Trophoblast cell (in vitro differentiated cells and primary cell): ENCODE measurements around the gene NRG2.

Source experiments
- DNase-seq, 2 donors: peaks; one replicate each; pipeline ENCODE4 v3.0.0-alpha.2; 2016
- H2AFZ ChIP-seq: 2 replicates; pipeline ENCODE4 v1.6.1; 2013; ENCODE audit warnings: low read length, moderate library complexity, mild to moderate bottlenecking; ENCODE audit not compliant: insufficient read depth, poor library complexity
- H2AK5ac ChIP-seq: 2 replicates; pipeline ENCODE4 v1.6.1; 2013; ENCODE audit warnings: mild to moderate bottlenecking, low read length
- H2BK120ac ChIP-seq: 2 replicates; pipeline ENCODE4 v1.6.1; 2013; ENCODE audit warnings: low read length, mild to moderate bottlenecking, moderate library complexity; ENCODE audit not compliant: insufficient read depth, poor library complexity
- H2BK12ac ChIP-seq: 2 replicates; pipeline ENCODE4 v1.6.1; 2013; ENCODE audit warnings: mild to moderate bottlenecking, low read length, moderate library complexity
- H2BK5ac ChIP-seq: 2 replicates; pipeline ENCODE4 v1.6.1; 2013; ENCODE audit warnings: low read length, low read depth, moderate library complexity, mild to moderate bottlenecking; ENCODE audit not compliant: poor library complexity
- H3K14ac ChIP-seq: 2 replicates; pipeline ENCODE4 v1.6.1; 2013; ENCODE audit warnings: mild to moderate bottlenecking, low read length
- H3K18ac ChIP-seq: 2 replicates; pipeline ENCODE4 v1.6.1; 2013; ENCODE audit warnings: mild to moderate bottlenecking, low read length
- H3K23ac ChIP-seq: 2 replicates; pipeline ENCODE4 v1.6.1; 2013; ENCODE audit warnings: low read length
- H3K27ac ChIP-seq: 2 replicates; pipeline ENCODE4 v1.5.1; 2013; ENCODE audit warnings: low read depth, mild to moderate bottlenecking, inconsistent platforms, low read length, moderate library complexity
- H3K27me3 ChIP-seq: 2 replicates; pipeline ENCODE4 v1.6.1; 2013; ENCODE audit warnings: inconsistent platforms, mild to moderate bottlenecking, low read length, moderate library complexity; ENCODE audit not compliant: insufficient read depth
- H3K36me3 ChIP-seq, 2 experiments: 1 replicate in 1 of 2; 2 replicates in 1 of 2; pipeline ENCODE4 v1.6.1; 2013; ENCODE audit warnings: low read length in 2 of 2, mild to moderate bottlenecking in 2 of 2, moderate library complexity in 1 of 2; ENCODE audit not compliant: insufficient read depth in 2 of 2, control insufficient read depth in 1 of 2
- H3K4ac ChIP-seq: 2 replicates; pipeline ENCODE4 v1.6.1; 2013; ENCODE audit warnings: low read depth, mild to moderate bottlenecking, low read length, moderate library complexity
- H3K4me1 ChIP-seq, 2 experiments: 1 replicate in 1 of 2; 2 replicates in 1 of 2; pipeline ENCODE4 v1.6.1; 2013; ENCODE audit warnings: low read length in 2 of 2, mild to moderate bottlenecking in 2 of 2, moderate library complexity in 1 of 2; ENCODE audit not compliant: insufficient read depth in 2 of 2, control insufficient read depth in 1 of 2
- H3K4me2 ChIP-seq: 2 replicates; pipeline ENCODE4 v1.6.1; 2013; ENCODE audit warnings: inconsistent platforms, mild to moderate bottlenecking, low read length, moderate library complexity
- H3K4me3 ChIP-seq: 2 replicates; pipeline ENCODE4 v1.5.1; 2013; ENCODE audit warnings: mild to moderate bottlenecking, low read depth, low read length, inconsistent platforms
- H3K79me1 ChIP-seq: one replicate; pipeline ENCODE4 v1.6.1; 2013; ENCODE audit warnings: low read length
- H3K79me2 ChIP-seq: 2 replicates; pipeline ENCODE4 v1.6.1; 2013; ENCODE audit warnings: low read length, mild to moderate bottlenecking; ENCODE audit not compliant: control insufficient read depth, insufficient read depth, poor library complexity
- H3K9ac ChIP-seq: 2 replicates; pipeline ENCODE4 v1.6.1; 2013; ENCODE audit warnings: mild to moderate bottlenecking, low read length
- H3K9me3 ChIP-seq: 2 replicates; pipeline ENCODE4 v1.6.1; 2013; ENCODE audit warnings: low read depth, mild to moderate bottlenecking, control low read depth, inconsistent platforms, low read length; ENCODE audit not compliant: insufficient read depth
- H4K12ac ChIP-seq: 2 replicates; pipeline ENCODE4 v1.6.1; 2013; ENCODE audit warnings: low read depth, mild to moderate bottlenecking, low read length, moderate library complexity
- H4K8ac ChIP-seq: 2 replicates; pipeline ENCODE4 v1.6.1; 2013; ENCODE audit warnings: low read depth, mild to moderate bottlenecking, low read length, moderate library complexity
- H4K91ac ChIP-seq: one replicate; pipeline ENCODE4 v1.6.1; 2013; ENCODE audit warnings: low read depth, mild to moderate bottlenecking, low read length, moderate library complexity
- WGBS: extraction: QIAGEN DNeasy Blood & Tissue Kit; methylation state at CpG from one replicate; pipeline ENCODE4 v1.1.7; 2013; ENCODE audit warnings: missing lambda C conversion rate; ENCODE audit not compliant: insufficient read length, insufficient coverage; ENCODE audit errors: extremely low coverage; 5-methylcytosine and 5-hydroxymethylcytosine counted together

NRG2 gene

GRCh38 chr5:139911425-139912120 is 131.5 kb downstream of the NRG2 start:
- peaks cover 3% of the 10 kb centered on the region for H3K27me3 ChIP-seq
- no peak overlapping the region for H3K14ac ChIP-seq
- no peaks in the 10 kb centered on the region for H3K4me1 ChIP-seq
- no peak overlapping the region for H2AK5ac ChIP-seq
- H3K36me3 ChIP-seq, result no peaks in the 10 kb centered on the region
- no peak overlapping the region for H3K27ac ChIP-seq
- no peak overlapping the region for H3K4ac ChIP-seq
- no peak overlapping the region for H2BK12ac ChIP-seq
- H3K18ac ChIP-seq, result no peak overlapping the region
- no peaks in the 10 kb centered on the region for H3K9me3 ChIP-seq
- no peak overlapping the region for H2AFZ ChIP-seq
- no CpG with 5 or more reads among the region's 4 CpGs for WGBS
- no peak overlapping the region for H3K4me3 ChIP-seq
- no peak overlapping the region for H4K8ac ChIP-seq
- no peak overlapping the region for H4K12ac ChIP-seq
- H3K4me2 ChIP-seq, result no peak overlapping the region
- H4K91ac ChIP-seq, result no peak overlapping the region
- DNase-seq, result no peak
- H3K79me1 ChIP-seq, result no peaks in the 10 kb centered on the region
- H2BK5ac ChIP-seq, result no peak overlapping the region
- H3K79me2 ChIP-seq, result no peaks in the 10 kb centered on the region
- no peak overlapping the region for H3K23ac ChIP-seq
- no peak overlapping the region for H3K9ac ChIP-seq
- no peak overlapping the region for H2BK120ac ChIP-seq

- DNase-seq, result no peak
- Histone ChIP-seq H3K4me1 (no peaks in the 10 kb centered on the region), H4K91ac (no peak overlapping the region), H2BK5ac (no peak overlapping the region), H3K4me2 (no peak overlapping the region), H3K36me3 (no peaks in the 10 kb centered on the region), H3K4ac (no peak overlapping the region), H2BK120ac (no peak overlapping the region), H2AFZ (no peak overlapping the region), H3K4me3 (no peak overlapping the region), H3K9ac (no peak overlapping the region), H3K23ac (no peak overlapping the region), H3K27ac (no peak overlapping the region), H3K79me1 (no peaks in the 10 kb centered on the region), H4K8ac (no peak overlapping the region), H3K9me3 (no peaks in the 10 kb centered on the region), H4K12ac (no peak overlapping the region), H3K14ac (no peak overlapping the region), H3K27me3 (peaks cover 3% of the 10 kb centered on the region), H3K18ac (no peak overlapping the region), H3K79me2 (no peaks in the 10 kb centered on the region), H2BK12ac (no peak overlapping the region), H2AK5ac (no peak overlapping the region)
- no CpG with 5 or more reads among the region's 5 CpGs for WGBS
Observed at GRCh38 chr5:139910901-139911300, 132.2 kb downstream of the NRG2 start.

GRCh38 chr5:139910036-139910435 is 133.1 kb downstream of the NRG2 start:
- H3K36me3 ChIP-seq, result no peaks in the 10 kb centered on the region
- H3K27ac ChIP-seq, result no peak overlapping the region
- H3K27me3 ChIP-seq, result peaks cover 9% of the 10 kb centered on the region
- no peak for DNase-seq
- H2AFZ ChIP-seq, result no peak overlapping the region
- no peak overlapping the region for H3K4me2 ChIP-seq
- no peak overlapping the region for H3K4ac ChIP-seq
- no peak overlapping the region for H2BK12ac ChIP-seq
- H3K23ac ChIP-seq, result no peak overlapping the region
- H2BK120ac ChIP-seq, result no peak overlapping the region
- no peak overlapping the region for H4K91ac ChIP-seq
- no peak overlapping the region for H2AK5ac ChIP-seq
- no peak overlapping the region for H3K18ac ChIP-seq
- H3K4me3 ChIP-seq, result no peak overlapping the region
- no peaks in the 10 kb centered on the region for H3K79me1 ChIP-seq
- no peak overlapping the region for H3K9ac ChIP-seq
- peaks cover 2% of the 10 kb centered on the region for H3K9me3 ChIP-seq
- no peaks in the 10 kb centered on the region for H3K79me2 ChIP-seq
- no CpG with 5 or more reads among the region's 3 CpGs for WGBS
- H2BK5ac ChIP-seq, result no peak overlapping the region
- no peak overlapping the region for H4K8ac ChIP-seq
- H4K12ac ChIP-seq, result no peak overlapping the region
- H3K14ac ChIP-seq, result no peak overlapping the region
- no peaks in the 10 kb centered on the region for H3K4me1 ChIP-seq

GRCh38 chr5:139908749-139909148 is 134.3 kb downstream of the NRG2 start:
- no peak for DNase-seq
- no peak overlapping the region for H3K27ac ChIP-seq
- H3K9ac ChIP-seq, result no peak overlapping the region
- no peak overlapping the region for H2BK12ac ChIP-seq
- no peak overlapping the region for H3K4me2 ChIP-seq
- H4K12ac ChIP-seq, result no peak overlapping the region
- peaks cover 10% of the 10 kb centered on the region for H3K9me3 ChIP-seq
- H3K27me3 ChIP-seq, result peaks cover 22% of the 10 kb centered on the region
- no peak overlapping the region for H2AK5ac ChIP-seq
- no peak overlapping the region for H3K18ac ChIP-seq
- peaks cover 0 to 12% of the 10 kb centered on the region in 2 experiments for H3K4me1 ChIP-seq
- H3K79me2 ChIP-seq, result no peaks in the 10 kb centered on the region
- H2BK120ac ChIP-seq, result no peak overlapping the region
- H4K8ac ChIP-seq, result no peak overlapping the region
- H3K36me3 ChIP-seq, result no peaks in the 10 kb centered on the region
- H3K4me3 ChIP-seq, result no peak overlapping the region
- H3K4ac ChIP-seq, result no peak overlapping the region
- H2BK5ac ChIP-seq, result no peak overlapping the region
- no peak overlapping the region for H3K23ac ChIP-seq
- H3K79me1 ChIP-seq, result no peaks in the 10 kb centered on the region
- no peak overlapping the region for H2AFZ ChIP-seq
- WGBS, result no CpG with 5 or more reads among the region's 2 CpGs
- no peak overlapping the region for H4K91ac ChIP-seq
- no peak overlapping the region for H3K14ac ChIP-seq
